8988T (cell line): ENCODE results near the gene MBTPS2.
"Not testable (repeated sequence)": the region's sequence is repeated elsewhere in the genome, so short reads cannot be mapped to it uniquely, and the experiment has no call there.

Experiments
- DNase-seq: peaks from one replicate; pipeline ENCODE4 v3.0.0; 2011

MBTPS2 gene

DNA sequence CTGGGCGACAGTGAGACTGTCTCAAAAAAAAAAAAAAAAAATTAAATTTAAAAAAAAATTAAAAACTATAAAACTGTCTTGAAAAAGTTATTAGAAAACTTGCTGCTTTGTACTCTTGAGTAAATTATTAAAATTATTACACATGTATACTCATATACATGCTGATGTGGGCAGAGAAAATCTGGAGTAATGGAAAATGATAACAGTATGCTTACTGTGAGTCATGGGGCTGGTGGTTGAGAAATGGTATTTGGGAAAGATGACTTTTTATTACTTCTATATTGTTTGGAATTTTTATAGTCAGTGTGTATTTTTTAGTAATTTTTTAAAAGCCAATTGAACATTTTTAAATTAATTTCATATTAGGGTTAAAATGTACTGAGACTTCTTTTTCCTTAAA, 23.8 kb downstream of the MBTPS2 start:
- no peak for DNase-seq

DNA sequence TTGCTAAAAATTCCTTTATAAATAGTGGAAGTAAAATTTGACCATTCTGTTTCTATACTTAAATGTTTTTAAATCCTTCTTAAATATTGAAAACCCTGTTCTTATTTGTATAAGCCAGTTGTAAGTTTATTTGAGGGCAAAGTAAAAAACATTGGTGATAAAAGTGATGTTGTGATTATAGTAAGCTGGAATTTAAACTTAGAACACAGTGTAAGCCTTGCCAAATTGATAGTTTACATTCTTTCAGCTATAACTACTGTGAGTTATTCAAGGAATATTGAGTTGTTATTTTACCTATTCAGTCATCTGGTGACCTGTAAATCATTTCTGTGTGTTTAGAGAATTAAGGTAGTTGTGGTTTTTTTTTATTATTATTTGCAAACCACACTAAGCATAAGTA, 26.0 kb downstream of the MBTPS2 start:
- no peak for DNase-seq

DNA sequence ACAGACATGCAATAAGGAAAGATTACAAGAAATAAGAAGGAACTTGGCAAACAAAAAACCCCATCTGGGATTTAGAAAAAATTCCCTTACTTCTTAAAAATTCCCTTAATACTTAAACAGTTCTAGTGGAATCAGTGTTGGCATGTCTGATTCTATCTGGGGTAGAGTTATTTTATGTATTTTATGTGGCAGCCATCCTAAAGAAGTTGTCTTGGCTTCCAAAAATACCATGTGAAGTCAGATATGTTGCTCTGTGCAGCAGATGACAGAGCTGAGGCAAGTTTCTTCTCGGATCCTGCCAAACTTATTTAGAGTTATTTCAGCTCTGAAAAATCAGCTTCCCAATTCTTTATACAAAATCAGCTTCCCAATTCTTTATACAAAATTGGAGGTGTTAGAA, 31.1 kb downstream of the MBTPS2 start:
- DNase-seq, result no peak

DNA sequence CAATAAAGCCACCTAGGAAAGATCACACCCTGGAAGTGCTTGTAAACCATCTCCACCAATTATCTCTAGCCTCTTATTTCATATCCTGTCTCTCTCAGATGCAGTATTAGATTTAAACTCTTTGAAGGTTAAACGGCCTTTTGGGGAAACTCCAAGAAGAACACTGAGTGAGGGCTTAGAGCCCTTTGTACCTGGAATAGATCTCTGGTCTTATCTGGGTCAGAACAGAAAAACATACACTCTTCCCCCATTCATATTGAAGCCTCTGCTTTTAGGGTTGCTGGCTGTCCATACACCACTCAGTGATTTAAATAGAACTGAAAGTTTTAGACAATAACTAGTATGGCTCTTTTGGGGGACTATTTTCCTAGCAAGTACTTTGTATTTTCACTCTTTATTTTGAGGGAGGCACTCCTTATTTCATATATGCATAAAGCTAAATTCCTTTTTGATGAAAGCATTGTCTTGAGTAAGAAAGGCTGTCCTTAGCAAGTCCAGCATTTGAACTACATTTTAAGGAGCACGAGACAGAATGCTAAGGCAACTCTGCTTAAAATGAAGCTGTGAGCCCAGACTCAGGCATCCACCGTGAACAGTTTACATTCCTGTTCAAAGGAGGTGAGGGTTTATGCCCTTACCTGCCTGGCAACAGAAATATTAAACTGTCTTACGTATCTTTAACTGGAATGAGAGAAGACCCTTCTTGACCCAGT, 33.8 kb downstream of the MBTPS2 start:
- DNase-seq, result no peak

DNA sequence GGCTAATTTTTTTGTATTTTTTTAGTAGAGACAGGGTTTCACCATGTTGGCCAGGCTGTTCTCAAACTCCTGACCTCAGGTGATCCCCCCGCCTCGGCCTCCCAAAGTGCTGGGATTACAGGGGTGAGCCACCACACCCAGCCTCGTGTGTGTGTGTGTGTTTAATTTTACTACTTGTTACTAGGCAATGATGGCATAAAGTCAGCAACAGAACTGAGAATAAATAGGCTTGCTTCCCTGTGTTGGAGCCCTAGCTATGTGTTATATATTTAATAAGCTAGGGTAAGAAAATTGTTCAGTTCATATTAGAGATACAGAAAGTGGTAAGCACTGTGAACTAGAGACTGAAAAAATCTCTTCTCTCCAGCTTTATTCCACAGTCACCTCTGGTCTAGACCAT, 34.8 kb downstream of the MBTPS2 start:
- not testable (repeated sequence) for DNase-seq

DNA sequence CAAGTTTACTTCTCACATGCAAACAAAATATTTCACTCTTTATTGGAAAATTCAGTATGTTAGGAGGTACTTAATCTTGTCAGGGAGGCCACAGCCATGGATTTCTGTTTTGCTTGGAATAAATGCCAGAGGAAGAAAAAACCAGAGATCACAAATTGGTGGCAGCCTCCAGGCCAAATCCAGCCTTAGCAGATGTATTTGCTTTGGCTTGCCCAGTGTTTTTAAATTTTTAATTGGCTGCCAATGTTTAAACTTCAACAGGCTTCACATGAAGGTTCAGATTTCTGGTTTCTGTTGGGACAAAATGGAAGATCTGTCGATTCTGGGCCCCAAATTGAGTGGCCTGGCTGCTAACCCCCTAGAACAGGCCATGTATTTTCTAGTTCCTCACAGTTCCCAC, 35.6 kb downstream of the MBTPS2 start:
- DNase-seq, result no peak

DNA sequence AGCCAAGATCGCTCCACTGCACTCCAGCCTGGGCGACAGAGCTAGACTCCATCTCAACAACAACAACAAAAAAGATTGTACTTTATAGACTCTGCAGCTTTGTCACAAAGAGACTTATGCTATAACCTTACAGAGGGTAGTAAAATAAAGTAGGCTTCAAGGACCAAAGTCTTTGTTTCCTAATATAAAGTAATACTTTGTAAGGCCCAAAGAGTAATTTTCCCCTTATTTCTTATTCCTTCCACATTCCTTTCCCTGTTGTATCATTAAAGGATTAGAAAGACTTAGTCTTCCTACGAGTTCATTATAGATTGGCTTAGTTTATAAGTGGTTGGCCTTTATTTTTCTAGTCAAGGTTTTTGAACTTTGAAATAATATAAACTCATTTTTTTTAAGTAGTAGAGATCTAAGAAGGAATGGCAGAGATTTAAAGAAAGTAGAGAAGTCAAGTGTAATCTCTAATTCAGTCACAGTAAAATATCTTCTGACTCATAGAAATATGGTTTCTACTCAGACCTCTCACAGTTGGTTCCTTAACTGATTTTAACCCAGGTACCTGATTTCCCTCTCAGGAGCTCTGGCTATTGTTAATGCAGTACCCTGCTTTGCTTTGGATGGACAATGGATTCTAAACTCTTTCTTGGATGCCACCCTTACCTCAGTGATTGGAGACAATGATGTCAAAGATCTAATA, 42.6 kb downstream of the MBTPS2 start:
- DNase-seq, result no peak

DNA sequence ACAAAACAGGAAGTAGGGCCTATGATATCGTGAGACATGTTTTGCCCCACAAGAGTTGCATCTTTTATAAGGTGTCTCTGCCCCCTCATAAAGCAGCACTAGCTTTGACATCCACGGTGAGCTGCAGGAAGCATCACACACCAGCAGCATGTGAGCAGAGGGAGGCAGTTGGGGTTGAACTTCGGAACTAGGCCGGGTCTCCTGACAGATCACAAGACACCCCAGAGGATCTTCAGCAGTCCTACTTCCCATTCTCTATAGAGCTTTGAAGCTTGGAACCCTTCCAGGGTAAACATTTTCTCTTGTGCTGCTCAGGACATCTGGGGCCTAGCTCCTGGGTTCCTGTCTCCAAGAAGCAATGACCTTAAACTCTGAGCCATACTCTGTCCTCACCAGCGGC, 43.8 kb downstream of the MBTPS2 start:
- no peak for DNase-seq

DNA sequence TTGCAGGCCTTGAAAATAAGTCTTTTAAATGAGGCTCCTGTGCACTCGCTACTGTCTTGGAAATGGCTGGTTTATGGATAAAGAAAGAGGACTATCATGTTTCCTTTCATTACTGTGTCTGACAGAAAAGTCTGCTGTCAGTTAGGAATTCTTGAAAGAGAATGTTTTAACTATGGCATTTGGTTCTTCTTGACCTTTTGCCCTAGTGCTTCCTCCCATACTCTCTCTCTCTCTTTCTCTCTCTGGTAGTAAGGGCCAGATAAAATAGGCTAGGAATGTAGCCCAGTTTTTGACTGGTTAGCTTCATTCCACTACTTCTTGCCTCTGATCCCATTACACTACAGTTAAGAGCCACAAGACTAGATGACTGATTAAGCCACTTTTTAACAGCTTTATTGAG, 46.2 kb downstream of the MBTPS2 start:
- no peak for DNase-seq

DNA sequence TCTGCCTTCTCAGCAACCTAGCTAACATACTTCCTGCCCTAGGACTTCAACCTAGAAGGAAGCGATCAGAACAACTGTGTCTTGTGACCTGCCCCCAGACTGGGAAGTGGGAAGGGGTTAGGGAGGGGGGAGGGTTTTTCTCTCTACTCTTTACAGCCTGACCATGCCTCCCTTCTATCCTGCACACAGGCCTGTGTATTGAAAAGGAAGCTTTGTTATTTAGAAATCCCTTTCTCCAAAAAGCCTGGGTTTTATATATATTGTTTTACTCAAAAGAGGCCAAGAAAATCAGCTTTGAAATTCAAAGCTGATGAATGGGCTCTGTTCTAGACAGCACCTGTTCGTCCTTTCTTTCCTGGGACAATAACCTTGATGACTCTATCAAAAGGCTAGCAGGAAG, 65.9 kb downstream of the MBTPS2 start:
- no peak for DNase-seq

DNA sequence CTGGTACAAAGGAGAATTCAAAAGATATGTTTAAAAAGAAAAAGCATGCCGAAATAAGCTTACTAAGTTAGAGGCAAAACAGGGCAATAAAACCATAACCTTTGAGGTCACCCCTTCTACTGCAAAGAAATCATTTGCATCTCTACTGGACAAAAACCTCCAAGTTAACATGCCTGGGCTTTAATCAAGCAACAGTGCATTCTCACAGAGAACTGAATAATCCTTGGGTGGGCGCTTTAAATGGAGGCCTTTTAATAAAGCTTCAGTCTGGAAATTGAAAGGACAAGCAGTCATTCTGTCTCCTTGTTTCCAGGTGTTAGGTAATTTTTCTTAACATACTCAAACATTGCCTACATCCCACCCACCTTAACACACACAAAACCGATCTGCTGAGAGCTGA, 66.5 kb downstream of the MBTPS2 start:
- DNase-seq, result no peak

DNA sequence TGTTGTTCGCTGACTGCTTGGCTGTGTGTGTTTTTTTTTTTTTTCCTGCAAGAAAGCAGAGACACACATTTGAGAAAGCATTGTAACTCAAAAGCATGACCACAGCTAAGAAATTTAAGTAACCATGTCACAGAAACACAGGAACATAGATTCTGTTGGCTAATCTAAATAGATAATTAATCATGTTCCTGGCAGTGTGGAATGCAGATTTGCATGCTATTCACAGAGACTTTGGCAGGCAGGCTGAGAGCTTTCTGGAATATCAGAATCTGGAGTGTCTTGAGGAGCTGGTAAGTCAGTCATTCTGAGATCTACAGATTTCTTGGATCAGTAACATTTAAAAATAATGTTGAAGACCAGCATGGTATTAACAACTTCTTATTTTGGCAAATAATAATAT, 67.8 kb downstream of the MBTPS2 start:
- DNase-seq, result no peak

DNA sequence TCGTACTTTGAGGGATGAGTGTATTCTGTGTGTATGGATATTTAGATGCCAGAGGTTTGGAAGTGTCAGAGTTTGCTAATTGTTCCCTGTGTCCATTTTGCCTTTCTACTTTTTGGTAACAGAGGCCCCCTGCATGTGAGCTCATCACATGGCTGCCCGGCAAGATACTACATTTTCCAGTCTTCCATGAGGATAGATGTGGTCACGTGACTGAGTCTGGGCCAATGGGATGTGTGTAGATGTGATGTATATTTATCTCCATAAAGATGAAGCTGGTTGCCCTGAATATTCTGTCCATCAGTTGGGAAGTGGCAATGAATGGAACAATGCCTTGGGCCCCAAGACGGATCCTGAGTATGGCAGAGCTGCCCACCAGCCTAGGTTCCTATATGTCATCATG, 72.1 kb downstream of the MBTPS2 start:
- no peak for DNase-seq

DNA sequence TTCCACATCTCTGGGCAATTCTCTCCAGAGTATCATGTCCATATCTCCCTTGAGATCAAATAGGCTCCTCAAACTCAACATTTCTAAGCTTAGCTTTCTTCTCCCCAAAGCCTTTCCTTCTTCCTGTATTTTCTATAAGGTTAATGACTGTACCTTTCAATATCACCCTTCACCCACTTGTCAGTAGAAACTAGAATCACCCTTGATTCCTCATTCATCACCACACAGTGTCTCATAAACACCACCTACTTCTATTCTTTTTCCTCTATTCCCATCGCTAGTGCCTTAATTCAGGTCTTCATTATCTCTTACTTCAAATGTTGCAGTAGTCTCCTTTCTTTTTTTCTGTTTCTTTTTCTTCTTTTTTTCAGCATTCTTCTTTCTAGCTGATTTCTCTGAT, 72.8 kb downstream of the MBTPS2 start:
- no peak for DNase-seq

DNA sequence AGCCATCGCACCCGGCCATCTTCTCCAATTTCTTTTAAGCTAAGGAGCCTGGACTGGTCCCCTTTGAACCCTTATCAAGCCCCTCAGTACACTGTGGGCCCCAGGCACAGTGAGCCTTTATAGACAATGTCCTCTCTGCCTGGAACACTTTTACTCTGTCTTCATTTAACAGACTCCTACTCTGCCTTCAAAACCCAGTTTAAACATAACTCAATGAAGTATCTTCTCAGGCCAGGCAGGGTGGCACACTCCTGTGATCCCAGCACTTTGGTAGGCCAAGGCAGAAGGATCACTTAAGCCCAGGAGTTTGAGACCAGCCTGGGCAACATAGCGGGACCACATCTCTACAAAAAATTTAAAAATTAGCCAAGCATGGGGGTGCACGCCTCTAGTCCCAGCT, 73.6 kb downstream of the MBTPS2 start:
- no peak for DNase-seq

DNA sequence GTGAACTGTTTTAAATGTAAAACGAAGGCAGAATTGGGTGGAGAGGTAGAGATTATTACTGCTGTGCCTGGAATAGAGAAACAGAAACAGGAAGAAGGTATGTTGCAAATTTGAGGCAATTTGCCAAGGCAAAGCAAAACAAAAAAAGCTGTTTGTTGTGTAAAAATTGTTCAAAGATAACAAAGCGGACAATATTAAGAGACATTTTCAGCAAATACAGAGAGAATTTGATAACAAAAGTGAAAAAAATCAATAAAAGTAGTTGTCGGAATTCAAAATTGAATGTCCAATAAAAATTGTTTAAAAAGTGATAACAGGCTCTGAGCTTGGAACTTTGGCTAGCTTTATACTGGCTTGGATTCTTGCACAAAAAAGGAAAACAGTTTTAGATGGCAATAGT, 86.7 kb downstream of the MBTPS2 start:
- no peak for DNase-seq

DNA sequence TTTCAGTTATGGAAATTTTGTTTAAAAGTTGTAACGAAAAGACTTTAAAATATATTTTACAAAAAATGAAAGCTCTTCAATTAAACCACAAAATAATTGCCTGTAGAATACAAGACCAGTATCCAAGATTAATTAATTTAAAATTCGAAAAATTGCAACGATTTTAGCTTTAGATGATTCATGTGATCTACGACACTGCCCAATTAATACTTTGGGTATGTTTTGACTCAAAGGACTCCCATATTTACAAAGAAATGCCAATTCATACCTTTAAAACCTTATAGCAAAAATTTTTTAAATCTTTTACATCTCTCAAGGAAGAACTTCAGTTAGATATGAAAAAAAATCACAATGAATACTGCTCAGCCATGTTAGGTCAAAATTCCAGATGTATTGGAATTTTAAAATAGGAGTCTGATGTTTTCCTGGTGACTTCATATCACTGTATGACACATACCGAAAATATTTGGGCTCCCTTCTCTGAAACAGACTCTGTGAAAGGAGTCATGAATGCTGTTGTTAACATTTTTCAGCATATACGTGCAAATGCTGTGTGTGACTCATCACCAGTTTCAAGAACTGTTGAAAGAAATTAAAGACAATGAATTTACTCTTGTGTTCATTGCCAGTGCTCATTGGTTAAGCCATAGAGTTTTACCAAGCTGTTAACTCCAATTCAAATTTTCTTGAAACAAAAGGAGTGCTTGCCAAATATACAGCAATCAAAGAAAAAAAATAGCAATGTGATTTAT, 87.3 kb downstream of the MBTPS2 start:
- no peak for DNase-seq

DNA sequence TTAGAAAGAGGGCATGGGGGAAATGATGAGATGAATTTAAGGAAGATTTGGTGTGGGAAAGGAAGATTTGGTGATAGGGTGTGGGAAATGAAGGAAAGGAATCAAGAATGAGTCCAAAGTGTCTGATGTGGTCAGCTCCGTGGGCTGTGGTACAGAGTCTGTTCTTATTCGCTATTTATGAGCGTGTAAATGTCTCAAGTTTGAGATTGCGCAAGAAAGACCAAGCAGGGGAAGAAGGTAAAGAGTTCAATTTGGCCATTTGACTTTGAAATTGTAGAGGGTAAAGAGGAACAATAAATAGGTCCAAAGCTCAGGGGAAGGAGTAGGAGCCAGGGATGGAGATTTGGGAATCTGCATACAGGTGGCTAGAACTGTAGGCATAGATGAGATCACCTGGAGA, 89.8 kb downstream of the MBTPS2 start:
- DNase-seq, result no peak

DNA sequence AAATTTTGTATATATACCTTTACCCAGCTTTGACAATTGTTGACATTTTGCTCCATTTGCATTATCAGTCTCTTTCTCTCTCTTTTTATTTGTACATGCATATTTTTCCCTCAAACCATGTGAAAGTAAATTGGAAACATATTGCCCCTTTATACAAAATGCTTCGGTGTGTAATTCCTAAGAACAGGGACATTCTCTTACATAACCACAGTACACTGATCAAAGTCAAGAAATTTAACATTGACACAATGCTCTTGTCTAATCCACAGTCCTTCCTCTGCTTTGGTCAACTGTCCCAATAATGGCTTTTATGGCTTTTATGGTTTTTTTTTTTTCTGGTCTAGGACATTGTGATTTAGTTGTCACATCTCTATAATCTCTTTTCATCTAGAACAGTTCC, 91.6 kb downstream of the MBTPS2 start:
- DNase-seq, result no peak

DNA sequence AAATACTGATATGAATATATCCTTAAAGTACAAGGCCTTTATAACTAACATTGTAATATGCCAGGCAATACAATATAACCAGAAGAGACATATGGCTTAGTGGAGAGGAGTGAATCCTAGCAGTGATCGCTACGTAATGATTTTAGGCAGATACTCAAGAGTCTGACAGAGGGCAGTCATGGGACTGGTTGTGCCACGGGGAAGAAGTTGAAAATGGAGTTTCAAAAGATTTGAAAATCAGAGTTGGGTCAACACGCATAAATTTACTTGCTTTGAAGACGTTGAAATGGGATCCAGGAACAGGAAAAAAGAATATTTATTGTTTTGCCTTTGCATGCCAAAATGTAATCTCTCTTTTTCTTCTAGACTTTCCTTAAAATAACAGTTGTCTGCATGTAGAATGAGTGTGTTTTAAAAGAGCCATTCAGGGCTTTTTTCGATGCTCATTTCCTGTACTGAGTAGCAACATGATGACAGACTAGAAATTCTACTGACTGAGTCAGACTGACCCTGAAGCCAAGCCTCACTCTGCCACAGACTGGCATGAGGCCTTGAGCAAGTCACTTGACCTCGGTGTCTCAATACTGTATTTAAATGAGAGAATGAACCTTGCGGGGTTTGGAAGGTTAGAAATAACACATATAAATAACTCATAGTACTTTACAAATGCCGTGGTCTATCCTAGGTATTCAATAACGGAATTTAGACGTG, 93.0 kb downstream of the MBTPS2 start:
- DNase-seq, result no peak

DNA sequence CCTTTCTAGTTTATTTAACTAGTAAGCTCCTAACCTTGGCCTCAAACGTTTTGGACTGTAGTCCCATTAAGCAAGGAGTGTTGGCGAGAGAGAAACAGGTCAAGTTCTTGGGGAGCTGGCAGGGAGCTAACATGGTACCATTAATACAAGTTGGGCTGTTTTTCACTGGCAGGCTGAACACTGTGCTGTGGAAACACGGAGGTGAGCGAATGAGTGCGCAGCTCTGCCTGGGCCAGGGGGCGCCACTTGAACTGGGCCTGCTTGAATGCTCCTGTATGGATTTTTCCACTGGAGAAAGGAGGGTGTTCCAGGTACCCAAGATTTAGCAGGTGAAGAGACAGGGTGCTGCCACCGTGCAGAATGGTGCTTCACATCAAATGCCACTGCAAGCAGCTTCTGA, 93.7 kb downstream of the MBTPS2 start:
- DNase-seq, result no peak

DNA sequence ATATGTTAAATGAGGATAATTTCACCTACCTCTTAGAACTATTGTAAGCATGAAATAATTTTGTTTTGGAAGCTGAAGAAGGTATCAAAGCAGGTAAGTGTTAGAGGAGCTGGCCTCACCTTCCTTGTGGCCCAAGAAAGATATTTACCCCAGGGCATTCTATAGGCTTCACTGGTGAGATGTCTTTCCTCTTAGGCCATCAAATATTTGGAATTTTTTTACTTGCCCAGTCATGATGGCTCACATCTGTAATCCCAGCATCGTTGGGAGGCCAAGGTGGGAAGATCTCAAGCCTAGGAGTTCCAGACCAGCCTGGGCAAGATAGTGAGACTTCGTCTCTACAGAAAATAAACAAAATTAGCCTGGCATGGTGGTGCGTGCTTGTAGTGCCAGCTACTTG, 95.0 kb downstream of the MBTPS2 start:
- DNase-seq, result no peak
